ENCODE measurements around the gene NTN1.

DNA sequence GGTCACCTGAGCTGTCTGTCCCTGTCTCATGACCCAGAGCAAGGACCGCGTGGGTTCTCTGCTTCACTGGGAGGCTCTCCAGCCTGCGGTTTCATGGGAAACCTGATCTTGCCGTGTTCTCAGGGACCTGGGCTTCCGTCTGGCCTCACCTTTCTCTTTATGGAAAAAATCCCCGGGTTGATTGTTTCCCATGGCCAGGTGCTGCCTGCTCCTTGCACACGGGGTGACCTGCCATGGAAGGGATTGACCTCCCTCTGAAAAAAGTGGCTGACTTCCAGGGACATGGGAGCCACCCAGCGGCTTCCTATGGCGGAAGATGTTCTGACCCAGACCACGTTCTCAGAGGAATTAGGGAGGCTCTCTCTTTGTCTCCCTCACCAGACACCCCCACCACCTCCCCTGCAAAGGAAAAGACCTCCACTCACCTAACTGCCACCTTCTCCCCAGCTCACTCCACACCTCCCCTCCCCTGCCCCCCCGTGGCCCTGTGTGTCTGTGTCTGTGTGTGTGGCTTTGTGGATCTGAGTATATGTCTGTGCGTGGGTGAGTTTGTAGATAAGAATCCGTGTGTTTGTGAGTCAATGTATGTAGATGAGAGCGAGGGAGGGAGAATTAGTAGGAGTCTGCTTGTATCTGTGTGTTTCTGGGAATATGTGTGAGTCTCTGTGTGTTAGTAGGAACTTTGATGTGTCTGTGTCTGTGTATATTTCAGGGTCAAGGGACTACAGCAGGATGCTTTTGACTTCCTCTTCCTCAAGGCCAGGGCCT, 154.6 kb downstream of the NTN1 start:
- TF ChIP-seq POLR2AphosphoS5 (IDR thresholded peaks at IDR 0.05): no peak
- no peak for TF ChIP-seq CTCF (IDR thresholded peaks at IDR 0.05)

Measured in breast epithelium (tissue), 3 donors.